ENCODE results near the gene POU2F1. TPM values are rescaled to one million over a fixed set of nuclear protein-coding genes. Genes with fewer than 3 reads are reported as not detected.
A peak's percentile ranks its signal among the peaks of the same experiment; 100 is the strongest.

The POU2F1 gene
- total RNA-seq, 2 donors from 2014 or later: 22.9 to 40.2 TPM

DNA sequence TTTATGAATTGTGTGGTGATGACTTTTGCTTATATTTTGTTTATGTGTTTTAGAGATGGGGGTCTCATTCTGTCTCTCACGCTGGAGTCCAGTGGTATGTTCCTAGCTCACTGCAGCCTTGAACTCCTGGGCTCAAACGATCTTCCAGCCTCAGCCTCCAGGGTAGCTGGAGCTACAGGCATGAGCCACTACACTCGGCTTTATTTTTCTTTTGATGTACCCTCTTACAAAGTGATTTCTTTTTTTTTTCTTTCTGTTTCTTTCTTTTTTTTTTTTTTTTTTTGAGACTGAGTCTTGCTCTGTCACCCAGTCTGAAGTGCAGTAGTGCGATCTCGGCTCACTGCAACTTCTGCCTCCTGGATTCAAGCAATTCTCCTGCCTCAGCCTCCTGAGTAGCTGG is 250.9 kb downstream of the POU2F1 start:
- peaks cover 58 to 70% of the 10 kb centered on the region in 2 donors for H3K4me1 Mint-ChIP-seq (ENCODE audit: low read depth in 2 of 2)
- H3K9me3 Mint-ChIP-seq: no peaks in the 10 kb centered on the region
- peak overlapping the region; percentile 96 to 98 for H3K27ac Mint-ChIP-seq
- peak overlapping the region; percentile 74 for H3K4me3 Mint-ChIP-seq
- ATAC-seq (no peak), DNase-seq (ENCODE audit: low spot score) (no peak)
- peaks cover 5% of the 10 kb centered on the region for H3K36me3 Mint-ChIP-seq
- no peaks in the 10 kb centered on the region for H3K27me3 Mint-ChIP-seq

DNA sequence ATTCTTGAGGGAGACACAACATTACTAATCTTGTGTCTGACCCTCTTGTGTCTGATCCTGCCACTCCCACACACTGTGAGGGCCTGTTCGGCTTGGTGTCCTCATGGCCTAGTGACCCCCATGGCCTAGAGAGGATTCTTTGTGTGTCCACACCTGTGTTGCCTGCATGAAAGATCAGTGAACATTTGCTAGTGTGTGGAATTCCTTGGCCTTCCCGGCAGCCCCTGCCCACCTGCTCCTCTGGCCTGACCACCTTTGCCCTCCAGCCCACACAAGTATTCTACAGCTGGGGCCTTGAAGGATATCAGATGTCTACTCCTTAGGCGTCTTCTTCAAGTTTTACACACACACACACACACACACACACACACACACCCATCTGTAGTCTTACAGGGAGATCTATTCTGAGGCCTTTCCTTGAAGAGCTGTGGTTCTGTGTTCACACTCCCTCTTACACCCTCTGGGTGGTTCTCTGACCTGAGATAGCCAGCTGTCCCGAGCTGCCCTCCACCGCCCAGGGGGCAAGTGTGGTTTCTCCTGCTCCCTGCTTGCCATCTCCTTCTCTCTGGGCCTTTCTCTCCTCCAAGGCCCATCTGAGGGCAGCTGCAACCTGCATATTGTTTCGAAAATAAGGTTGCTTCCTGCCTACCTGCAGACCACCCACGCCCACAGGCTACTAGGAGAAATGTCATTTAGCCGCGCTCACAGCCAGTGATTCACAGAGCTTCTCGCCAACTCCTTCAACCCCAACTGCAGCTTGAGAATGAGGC is 252.3 kb downstream of the POU2F1 start:
- Mint-ChIP-seq H3K4me1 (ENCODE audit: low read depth in 2 of 2) (peaks cover 71 to 78% of the 10 kb centered on the region in 2 donors), H3K9me3 (no peaks in the 10 kb centered on the region), H3K27me3 (no peaks in the 10 kb centered on the region), H3K27ac (peak overlapping the region; percentile 96 to 98), H3K4me3 (peak overlapping the region; percentile 74), H3K36me3 (peaks cover 11% of the 10 kb centered on the region)
- DNase-seq (ENCODE audit: low spot score) (no peak), ATAC-seq (peak; percentile 69 to 72)

DNA sequence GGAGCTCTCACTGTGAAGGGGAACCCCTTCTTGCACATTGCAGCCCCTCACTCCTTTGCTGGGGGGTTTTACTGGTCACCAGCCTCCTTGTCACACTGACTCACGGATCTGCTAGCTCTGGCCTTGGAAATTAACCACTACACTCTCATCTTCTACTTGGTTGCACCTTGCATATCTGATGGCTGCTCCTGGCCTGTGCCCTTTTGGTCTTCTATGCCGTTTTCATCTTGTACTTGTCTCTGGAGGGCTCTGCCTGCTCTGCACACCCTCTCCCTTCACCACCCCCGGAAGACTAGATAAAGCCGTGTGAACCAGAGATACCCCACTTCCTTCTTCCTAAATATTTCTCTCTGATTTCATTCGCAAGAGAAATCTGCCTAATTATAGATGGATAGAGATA is 253.1 kb downstream of the POU2F1 start:
- H3K27me3 Mint-ChIP-seq: no peaks in the 10 kb centered on the region
- DNase-seq (ENCODE audit: low spot score): no peak
- H3K36me3 Mint-ChIP-seq: peaks cover 18% of the 10 kb centered on the region
- peaks cover 72 to 77% of the 10 kb centered on the region in 2 donors for H3K4me1 Mint-ChIP-seq (ENCODE audit: low read depth in 2 of 2)
- H3K27ac Mint-ChIP-seq: peak overlapping the region; percentile 96 to 98
- H3K4me3 Mint-ChIP-seq: peak overlapping the region; percentile 74
- ATAC-seq: peak; percentile 56 to 58
- no peaks in the 10 kb centered on the region for H3K9me3 Mint-ChIP-seq

DNA sequence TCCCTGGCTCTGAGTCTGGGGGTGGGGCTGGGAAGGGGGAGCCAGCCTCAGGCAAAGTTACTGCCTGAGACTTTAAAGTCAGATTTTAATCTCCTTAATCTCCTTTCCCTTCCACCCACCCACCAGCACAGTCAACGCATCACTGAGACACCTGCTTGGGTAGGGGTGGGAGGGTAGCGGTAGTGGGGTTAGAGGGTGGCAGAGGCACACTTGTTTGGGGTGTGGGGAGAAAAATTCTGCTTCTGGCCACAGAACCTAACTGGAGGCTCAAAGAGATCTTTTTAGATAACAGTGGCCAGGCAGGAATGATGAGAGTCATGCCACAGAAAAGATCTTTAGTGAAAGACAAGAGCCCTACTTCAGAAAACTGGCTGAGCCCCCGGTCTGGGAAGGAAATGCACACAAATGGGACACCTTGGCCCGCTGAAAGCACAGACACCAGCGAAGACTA is 253.5 kb downstream of the POU2F1 start:
- peak overlapping the region; percentile 96 to 98 for H3K27ac Mint-ChIP-seq
- no peaks in the 10 kb centered on the region for H3K27me3 Mint-ChIP-seq
- DNase-seq (ENCODE audit: low spot score) (no peak), ATAC-seq (peak in 1 of 2 donors; percentile 48)
- peaks cover 74 to 76% of the 10 kb centered on the region in 2 donors for H3K4me1 Mint-ChIP-seq (ENCODE audit: low read depth in 2 of 2)
- peaks cover 18% of the 10 kb centered on the region for H3K36me3 Mint-ChIP-seq
- no peaks in the 10 kb centered on the region for H3K9me3 Mint-ChIP-seq
- H3K4me3 Mint-ChIP-seq: peak overlapping the region; percentile 74

DNA sequence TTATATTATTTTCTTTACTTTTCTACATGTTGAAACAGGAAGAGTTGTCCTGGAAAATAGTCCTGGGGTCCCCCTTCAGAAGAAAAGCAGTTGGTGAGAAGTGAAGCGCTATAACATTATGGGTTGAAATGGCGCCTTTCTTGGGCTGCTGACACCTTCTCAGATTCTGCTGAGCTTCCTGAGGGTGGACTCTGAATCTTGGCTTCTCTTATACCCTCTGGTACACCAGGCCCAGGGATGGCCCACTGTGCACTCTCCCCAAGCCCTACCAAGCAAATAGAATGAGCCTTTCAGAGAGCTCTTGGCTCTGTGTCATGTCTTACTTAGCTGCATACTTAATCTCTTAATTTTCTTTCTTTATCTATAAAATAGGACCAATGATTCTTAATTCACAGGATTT is 255.4 kb downstream of the POU2F1 start:
- Mint-ChIP-seq H3K9me3 (no peaks in the 10 kb centered on the region), H3K4me3 (peak overlapping the region; percentile 18), H3K4me1 (ENCODE audit: low read depth in 2 of 2) (peaks cover 85 to 87% of the 10 kb centered on the region in 2 donors), H3K27ac (peak overlapping the region; percentile 96 to 98), H3K27me3 (no peaks in the 10 kb centered on the region), H3K36me3 (peaks cover 26% of the 10 kb centered on the region)
- ATAC-seq (no peak), DNase-seq (ENCODE audit: low spot score) (no peak)

Other genes starting within 250 kb of the POU2F1 start
- gene ILDR2, start 245.3 kb upstream of the POU2F1 start, total RNA-seq: 1 to 10 TPM; 2.1 to 3.5 TPM
- gene MAEL, start 231.6 kb upstream of the POU2F1 start, total RNA-seq: not detected
- not detected for gene GPA33, start 130.5 kb upstream of the POU2F1 start, total RNA-seq
- not detected for gene STYXL2, start 126.8 kb upstream of the POU2F1 start, total RNA-seq